ENCODE measurements around the gene PFKM.
"Not testable (repeated sequence)": the region's sequence is repeated elsewhere in the genome, so short reads cannot be mapped to it uniquely, and the experiment has no call there.

Gene PFKM

GRCh38 chr12:48115957-48116356, 3.2 kb upstream of the PFKM start:
- no peak for DNase-seq

GRCh38 chr12:48118284-48118871, 786 bp upstream of the PFKM start:
- no peak for DNase-seq

DNA sequence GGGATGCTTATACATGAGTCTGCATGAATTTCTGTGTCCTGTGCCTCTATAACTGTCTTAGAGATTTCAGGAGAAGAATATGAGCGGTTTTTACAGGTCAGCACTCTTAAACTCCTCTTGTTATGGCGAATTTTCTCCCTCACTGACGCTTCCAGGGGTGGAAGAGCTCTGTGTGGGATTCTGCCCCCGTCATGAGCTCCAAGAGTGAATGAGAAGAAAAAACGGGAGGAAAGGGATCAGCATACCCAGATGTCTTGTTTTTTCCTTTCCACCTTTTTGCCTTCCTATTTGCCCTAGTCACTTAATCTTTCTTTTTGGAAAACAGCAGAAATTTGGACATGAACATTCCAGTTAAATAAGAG, 651 bp downstream of the PFKM start:
- no peak for DNase-seq

DNA sequence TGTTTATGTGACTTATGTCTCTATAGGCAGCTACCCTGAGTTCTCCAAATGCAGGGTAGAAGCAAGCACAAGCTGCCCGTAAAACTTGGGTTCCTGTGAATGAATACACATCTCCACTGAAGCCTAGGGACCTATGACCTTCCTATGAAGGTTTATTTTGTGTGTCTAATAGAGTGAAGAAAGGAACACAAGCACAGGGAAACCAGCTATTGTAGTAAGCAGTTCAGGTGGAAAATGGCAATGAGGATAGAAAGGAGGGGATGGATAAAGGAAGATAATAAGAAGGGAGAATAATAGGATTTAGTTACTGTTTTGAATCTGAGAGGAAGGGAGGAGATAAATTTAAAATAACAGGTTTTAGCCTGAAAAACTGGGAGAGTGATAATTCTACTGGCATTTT, 2.4 kb downstream of the PFKM start:
- no peak for DNase-seq

- no peak for DNase-seq
These were observed 3.1 kb downstream of the PFKM start for GRCh38 chr12:48122065-48122834.

DNA sequence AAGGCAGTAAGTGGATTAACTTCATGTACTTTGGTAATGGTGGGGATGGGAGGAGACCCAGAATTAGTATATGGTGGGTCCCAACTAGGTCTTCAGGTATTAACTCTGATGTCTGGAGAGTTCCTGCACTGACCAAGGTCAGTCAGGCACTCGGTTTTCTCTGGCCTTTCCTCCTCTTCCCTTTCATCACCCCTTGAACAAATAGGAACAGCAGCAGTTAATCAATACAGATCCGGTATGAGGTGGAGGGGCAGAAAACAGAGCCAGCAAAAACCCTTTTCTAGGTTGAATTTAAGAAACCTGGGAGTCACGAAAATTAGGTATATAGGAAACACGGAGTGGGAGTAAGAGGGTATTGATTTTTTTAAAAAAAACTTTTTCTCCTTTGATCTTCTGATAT, 4.0 kb downstream of the PFKM start:
- DNase-seq, result no peak

DNA sequence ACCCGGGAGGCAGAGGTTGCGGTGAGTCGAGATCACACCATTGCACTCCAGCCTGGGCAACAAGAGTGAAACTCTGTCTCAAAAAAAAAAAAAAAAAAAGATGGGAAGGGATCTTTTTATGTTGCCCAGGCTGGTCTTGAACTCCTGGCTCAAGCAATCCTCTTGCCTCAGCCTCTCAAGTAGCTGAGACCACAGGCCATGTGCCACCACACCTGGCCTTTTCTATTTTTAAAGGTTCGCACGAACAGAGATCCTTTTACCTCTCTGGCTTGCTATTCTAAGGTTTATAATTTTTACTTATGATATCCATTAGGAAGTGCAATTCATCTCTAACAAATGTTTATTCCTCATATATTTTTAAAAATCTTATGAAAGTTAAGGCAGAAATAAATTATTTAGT, 6.4 kb downstream of the PFKM start:
- not testable (repeated sequence) for DNase-seq

DNA sequence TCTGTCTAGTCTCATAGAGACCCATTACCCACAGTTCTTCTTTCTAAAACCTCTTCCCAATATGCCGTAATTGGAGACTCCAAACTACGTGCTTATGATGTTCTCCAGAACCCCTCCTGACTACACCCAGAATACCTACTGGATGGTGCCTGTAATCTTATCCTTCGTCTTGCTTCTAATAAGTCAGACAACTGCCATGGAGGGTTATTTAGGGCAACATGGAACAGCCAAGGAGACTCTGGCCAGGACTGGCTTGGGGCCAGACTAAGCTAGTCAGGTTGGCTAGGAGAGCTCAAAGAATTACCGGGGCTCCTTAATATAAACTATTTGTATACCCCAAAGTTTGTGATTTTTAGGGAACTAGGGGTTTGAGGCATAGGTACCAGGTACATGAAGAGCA, 6.8 kb downstream of the PFKM start:
- no peak for DNase-seq

- DNase-seq, result peak; percentile 13
These were observed 7.9 kb downstream of the PFKM start for GRCh38 chr12:48126953-48127630.

DNA sequence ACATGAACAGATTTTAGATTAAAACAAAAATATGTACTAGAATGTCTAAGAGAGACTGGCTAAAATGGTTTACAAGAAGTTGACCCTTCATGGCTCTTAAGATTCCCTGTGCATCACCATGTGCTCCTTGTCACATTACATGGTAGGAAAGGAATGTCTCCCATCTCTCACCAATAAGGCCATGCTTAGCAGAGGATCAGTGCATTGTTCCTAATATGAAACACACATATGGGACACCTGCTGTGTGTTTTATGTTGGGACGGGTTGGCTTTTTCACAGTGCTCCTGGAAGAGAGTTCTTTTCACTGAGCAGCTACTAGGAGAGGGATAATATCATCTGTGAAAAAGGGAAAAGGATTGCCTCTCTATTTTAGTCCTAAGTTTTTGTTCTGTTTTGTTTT, 9.6 kb downstream of the PFKM start:
- DNase-seq, result no peak

- no peak for DNase-seq
These were observed 10.2 kb downstream of the PFKM start for GRCh38 chr12:48129376-48129775.

- DNase-seq, result no peak
These were observed 12.4 kb downstream of the PFKM start for GRCh38 chr12:48131517-48131916.

- no peak for DNase-seq
These were observed 13.7 kb downstream of the PFKM start for GRCh38 chr12:48132826-48133225.

GRCh38 chr12:48135027-48135426, 15.9 kb downstream of the PFKM start:
- no peak for DNase-seq

GRCh38 chr12:48142818-48143674, 23.9 kb downstream of the PFKM start:
- DNase-seq, result no peak

GRCh38 chr12:48143898-48144297, 24.7 kb downstream of the PFKM start:
- no peak for DNase-seq

DNA sequence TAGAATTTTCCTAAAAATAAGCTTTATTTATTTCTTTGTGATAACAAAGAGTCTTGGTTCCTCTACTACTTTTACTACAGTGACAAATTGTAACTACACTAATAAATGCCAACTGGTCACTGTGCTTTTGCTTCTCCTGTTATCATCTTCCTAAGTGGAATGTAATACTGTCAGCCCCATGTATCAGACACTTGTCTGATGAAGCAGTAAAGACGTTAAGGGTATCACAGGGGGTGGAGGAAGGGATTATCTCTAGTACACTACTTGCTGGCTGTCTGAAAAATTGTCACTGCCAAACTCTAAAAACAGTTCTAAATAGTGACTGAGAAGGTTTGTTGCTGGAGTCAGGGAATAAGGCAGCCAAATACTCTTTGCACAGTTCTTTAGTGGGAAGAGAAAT, 26.8 kb downstream of the PFKM start:
- DNase-seq, result no peak

DNA sequence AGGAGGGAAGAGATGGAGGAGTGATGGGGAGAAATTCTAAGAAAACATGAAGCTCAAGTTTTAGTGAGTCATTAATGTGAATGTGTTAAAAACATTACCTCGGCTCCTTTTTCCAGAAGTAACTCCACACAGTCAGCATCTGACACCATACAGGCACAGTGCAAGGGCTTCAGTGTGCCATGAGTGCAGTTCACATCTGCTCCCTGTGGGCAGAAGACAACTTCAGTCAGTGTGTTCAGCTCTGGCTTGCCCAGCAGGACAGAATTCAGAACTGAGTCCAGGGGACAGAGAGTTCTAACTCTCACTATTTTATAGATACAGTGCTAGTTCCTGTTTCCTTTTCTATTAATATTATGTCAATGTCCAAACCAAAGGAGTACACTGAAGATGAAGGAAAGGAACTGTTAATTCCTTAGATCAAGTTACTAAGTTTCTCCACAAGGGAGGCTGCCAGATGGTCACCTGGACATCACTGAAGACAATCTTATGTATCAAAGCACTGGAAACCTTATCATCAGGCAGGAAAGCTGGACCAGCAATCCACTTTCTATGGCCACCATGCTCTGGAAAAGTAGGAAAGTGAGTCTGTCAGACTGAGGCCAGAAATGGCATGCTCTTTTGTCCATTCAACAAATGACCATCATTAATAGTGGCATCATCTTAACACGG, 32.1 kb downstream of the PFKM start:
- DNase-seq, result no peak

GRCh38 chr12:48155786-48156185, 36.6 kb downstream of the PFKM start:
- not testable (repeated sequence) for DNase-seq

- DNase-seq, result no peak
These were observed 37.5 kb downstream of the PFKM start for GRCh38 chr12:48156652-48157017.

- DNase-seq, result peak; percentile 98
These were observed 38.1 kb downstream of the PFKM start, which contains the start of gene ASB8 for GRCh38 chr12:48157018-48157888. Gene ASB8, minus strand, starts transcription at chr12:48157515. Its CDS starts 4,019 bp downstream, at chr12:48153496.

DNA sequence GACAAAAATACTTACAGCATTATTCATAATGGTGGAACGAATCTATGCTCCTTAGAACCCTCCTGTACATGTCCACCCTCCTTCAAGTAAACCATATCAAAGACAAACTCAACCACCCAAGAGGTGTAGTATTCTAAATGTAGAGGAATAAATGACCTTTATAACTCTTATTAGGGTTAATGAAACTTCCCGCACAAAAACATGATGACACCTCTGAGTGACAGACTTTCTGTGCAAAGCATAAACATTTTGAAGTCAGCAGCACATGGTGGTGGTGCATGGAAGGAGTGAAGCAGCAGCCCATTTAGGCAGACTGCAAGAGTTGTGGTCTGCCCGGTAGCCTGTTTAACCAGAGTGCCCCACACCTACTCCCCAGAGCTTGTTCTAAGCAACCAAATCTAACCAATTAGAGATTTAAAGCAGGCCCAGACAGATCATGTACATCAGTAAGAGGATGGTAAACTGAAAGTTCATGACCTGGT, 38.8 kb downstream of the PFKM start:
- DNase-seq, result no peak

Data from RPMI8226 (cell line).